Stimulated activated CD4-positive, alpha-beta T cell treated with anti-CD3 and anti-CD28 coated beads, Interleukin-1b, Interleukin-23, amount 100 ng/mL, for 24 hours (primary cell): ENCODE data around the gene AFG3L2.

ENCODE experiments used
- DNase-seq, 4 experiments: peaks; one replicate each; pipeline ENCODE4 v3.0.0-alpha.2; 2020; ENCODE audit warnings: low read depth in 4 of 4, low spot score in 1 of 4

The AFG3L2 gene

GRCh38 chr18:12327510-12328178 lies 49.4 kb downstream of the AFG3L2 start:
- DNase-seq, result peak; percentile 48 to 65 (median 58)

DNA sequence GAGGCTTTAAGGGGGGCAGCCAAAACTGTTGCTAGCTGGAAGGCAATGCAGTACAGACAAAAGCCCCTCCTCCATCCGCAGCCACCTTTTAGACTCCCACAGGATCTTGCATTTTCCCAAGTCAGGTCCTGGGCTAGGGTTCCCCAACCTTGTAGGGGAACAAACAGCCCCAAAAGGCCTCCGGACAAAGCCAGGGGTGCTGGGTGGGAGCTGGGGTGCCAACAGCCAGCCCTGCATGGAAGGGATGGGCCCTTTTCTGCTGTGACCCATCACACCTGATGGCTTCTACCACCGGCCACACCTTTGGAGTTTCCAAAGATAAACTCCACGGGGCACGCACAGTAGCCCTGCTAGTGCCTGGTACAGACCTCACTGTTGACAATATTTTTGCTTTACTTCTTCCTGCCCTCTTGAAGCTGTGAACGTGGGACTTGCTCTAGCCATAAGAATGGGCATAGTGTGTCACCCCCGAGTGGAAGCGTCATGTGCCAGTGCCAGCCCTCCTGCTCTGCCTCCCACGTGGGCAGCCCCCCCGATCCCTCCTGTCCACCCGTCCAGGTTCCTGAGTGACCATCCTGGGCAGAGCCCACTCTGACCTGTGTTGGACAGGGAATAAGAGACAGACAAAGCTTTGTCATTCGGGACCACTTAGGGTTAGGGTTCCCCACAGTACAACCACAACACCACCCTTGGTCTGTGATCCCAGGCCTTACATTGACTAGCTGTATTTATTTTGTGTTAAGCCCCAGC lies 50.1 kb downstream of the AFG3L2 start:
- DNase-seq, result no peak

GRCh38 chr18:12325726-12326245 lies 51.2 kb downstream of the AFG3L2 start:
- no peak for DNase-seq

DNA sequence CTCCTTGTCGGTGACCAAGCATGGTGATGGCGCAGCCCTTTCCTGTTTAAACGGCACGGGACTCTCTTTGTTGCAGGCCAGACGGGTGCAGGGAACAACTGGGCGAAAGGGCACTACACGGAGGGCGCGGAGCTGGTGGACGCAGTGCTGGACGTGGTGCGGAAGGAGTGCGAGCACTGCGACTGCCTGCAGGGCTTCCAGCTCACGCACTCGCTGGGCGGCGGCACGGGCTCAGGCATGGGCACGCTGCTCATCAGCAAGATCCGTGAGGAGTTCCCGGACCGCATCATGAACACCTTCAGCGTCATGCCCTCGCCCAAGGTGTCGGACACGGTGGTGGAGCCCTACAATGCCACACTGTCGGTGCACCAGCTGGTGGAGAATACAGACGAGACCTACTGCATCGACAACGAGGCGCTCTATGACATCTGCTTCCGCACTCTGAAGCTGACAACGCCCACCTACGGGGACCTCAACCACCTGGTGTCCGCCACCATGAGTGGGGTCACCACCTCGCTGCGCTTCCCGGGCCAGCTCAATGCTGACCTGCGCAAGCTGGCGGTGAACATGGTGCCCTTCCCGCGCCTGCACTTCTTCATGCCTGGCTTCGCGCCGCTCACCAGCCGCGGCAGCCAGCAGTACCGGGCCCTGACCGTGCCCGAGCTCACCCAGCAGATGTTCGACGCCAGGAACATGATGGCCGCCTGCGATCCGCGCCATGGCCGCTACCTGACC lies 51.9 kb downstream of the AFG3L2 start:
- no peak for DNase-seq

DNA sequence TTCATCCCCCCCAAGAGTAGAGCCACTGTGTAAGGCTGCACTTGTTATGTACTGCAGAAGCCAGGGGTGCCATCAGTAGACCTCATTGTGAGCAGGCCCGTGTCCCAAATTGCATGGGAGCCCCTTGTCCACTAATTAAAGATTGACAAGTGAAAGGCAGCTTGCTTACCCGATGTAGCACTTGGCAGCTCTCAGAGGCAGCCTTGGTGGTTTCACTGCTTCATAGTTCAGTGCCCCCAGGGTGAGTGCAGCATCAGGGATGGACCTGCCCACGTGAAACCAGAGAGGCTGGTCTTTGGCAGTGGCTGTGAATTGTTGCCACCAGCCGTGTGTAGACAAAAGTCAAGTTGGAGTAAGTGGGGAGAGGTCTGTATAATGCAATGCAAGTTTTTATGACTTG lies 55.7 kb downstream of the AFG3L2 start:
- no peak for DNase-seq

DNA sequence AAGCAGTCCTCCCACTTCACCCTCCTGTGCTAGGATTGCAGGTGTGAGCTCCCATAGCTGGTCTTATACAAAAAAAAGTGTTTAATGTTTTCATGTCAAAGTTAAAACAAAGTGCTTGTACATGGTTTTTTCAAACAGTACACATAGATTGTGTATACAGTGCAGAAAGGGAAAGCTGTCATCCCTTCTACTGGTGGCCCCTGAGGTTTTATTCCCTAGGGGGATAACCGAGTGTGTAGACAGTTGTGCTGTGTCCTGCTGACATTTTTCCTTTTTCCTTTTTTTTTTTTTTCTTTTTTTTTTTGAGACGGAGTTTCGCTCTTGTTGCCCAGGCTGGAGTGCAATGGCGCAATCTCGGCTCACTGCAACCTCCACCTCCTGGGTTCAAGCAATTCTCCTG lies 58.2 kb downstream of the AFG3L2 start:
- no peak for DNase-seq

DNA sequence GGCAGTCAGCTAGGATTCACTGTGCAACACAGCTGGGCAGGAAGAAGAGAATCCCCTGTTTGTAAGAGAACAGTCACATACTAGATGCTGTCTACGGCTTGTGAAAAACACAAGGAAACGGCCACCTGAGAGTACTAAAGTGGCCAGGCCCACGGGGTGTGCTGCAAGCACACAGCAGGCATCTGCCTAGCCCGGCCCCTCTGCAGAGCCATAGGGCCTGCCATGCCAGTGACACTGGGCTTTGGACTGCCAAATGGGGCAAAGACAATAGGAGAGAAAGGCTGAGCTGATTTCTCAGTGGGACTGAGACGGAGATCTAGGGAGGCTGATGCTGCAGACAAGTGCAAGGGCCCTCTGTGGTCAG lies 58.7 kb downstream of the AFG3L2 start:
- no peak for DNase-seq

DNA sequence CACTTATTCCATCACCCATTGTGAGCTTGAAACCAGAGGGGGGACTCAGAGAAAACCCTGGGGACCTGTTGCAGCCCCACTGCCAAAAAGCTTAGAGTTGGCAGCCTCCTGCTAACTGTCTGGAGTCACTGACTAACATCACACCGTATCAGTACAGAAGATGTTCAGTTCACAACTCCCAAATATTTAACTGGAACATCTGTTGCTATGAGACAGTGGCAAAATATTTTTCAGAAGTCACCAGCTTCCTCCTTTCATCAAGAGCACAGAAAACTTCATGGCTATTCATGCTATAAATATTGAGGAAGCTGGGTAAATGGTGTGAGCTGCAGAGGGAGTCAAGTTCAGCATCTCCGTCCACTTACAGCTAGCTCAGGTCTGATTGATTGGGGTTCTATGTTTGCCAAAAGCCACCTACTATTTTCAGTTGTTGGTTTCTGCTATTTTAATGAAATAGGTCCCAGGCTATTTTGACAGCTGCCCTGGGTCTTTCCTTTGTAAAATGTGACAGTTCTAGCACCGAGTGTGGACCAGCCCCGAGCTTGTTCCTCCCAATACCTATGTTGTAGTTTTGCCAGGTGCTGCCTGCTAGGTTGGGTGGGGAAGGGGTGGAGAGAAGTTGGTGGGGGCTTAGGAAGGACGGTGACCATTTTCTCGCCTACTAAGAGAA lies 59.2 kb downstream of the AFG3L2 start:
- no peak for DNase-seq

DNA sequence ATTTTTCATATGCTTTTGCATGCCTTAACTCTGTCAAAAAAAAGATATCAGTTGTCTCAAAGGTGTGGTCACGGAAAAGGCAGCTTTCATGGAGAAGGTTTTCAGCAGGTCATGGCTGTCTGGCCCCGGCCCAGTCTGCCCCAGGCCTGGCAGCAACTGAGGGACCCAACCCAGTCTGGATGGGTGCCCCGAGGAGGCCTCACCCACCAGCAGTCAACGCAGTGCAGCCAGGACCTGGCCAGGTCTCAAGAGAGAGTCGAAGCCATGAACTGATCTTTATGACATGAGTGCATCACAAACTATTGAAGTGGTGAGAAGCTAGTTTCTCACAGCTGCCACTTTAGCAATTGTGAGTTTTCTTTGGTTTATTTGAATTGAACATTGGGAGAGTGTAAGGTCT lies 61.1 kb downstream of the AFG3L2 start:
- no peak for DNase-seq

- DNase-seq, result no peak
These were observed 61.5 kb downstream of the AFG3L2 start for GRCh38 chr18:12315490-12315889.

GRCh38 chr18:12314591-12315305 lies 62.3 kb downstream of the AFG3L2 start:
- no peak for DNase-seq

GRCh38 chr18:12313530-12314245 lies 63.3 kb downstream of the AFG3L2 start:
- DNase-seq, result no peak

GRCh38 chr18:12312976-12313375 lies 64.1 kb downstream of the AFG3L2 start:
- no peak for DNase-seq

- DNase-seq, result no peak
These were observed 66.3 kb downstream of the AFG3L2 start for GRCh38 chr18:12310762-12311161.

- DNase-seq, result no peak
These were observed 67.3 kb downstream of the AFG3L2 start for GRCh38 chr18:12309683-12310198.

- no peak for DNase-seq
These were observed 68.5 kb downstream of the AFG3L2 start for GRCh38 chr18:12308386-12309100.

DNA sequence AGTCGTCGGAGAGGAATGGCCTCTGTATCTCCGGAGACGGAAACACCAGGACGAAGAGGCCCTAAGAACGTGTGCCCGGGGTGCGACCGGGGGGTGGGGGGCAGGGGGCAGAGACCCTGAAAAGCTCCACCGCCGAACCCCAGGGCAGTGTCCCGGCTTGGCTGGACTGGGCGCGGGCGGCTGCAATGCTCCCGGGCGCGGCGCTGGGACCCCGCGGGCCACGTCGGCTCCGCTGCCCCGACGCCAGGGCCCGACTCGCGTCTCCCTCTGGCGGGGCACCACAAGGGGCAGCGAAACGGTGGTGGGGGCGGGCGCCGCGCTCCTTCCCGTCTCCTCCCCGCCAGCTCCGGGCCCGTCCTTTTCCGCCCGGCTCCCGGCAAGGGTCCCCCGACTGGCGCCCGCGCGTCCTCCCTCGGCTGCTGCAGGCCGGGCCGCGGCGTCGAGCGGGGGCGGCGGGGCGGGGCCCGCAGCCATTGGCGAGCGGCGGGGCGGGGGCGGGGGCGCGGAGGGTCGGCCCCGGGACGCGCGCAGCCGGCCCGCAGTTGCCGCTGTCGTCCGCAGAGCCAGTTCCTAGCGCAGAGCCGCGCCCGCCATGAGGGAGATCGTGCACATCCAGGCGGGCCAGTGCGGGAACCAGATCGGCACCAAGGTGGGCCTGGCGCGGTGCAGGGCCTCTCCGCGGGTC lies 69.2 kb downstream of the AFG3L2 start, which contains the start of gene TUBB6:
TSS of gene TUBB6 (plus strand) at position 541 of the 685 bp plus-strand sequence. CDS start at position 593, 52 bp downstream.
- peak in 1 of 4 experiments; percentile 23 for DNase-seq
